GM12878 (cell line): ENCODE data around the gene AUNIP.

Experiments used
- JUND ChIP-seq: IDR thresholded peaks from 2 replicates; pipeline ENCODE4 v1.6.1; 2012; ENCODE audit warnings: low read depth, mild to moderate bottlenecking, low read length, improper control_type of control experiment, moderate library complexity
- POLR2A ChIP-seq: IDR thresholded peaks from 2 replicates; pipeline ENCODE4 v1.6.1; 2011; ENCODE audit warnings: low read depth, mild to moderate bottlenecking, low read length
- TCF7 ChIP-seq: IDR thresholded peaks from 2 replicates; pipeline ENCODE4 v1.6.1; 2014; ENCODE audit warnings: antibody characterized with exemption, borderline replicate concordance
- TF ChIP-seq, protein P1 (sequence below), 3 experiments: IDR thresholded peaks in 2 of 3; conservative IDR thresholded peaks in 1 of 3; 2 replicates each; pipeline ENCODE4 v1.5.1; 2011; ENCODE audit warnings: low read depth in 3 of 3, low read length in 3 of 3, mild to moderate bottlenecking in 3 of 3, control low read depth in 2 of 3, moderate library complexity in 2 of 3, inconsistent platforms in 1 of 3, mixed read lengths in 1 of 3; ENCODE audit not compliant: control insufficient read depth in 2 of 3, insufficient read depth in 1 of 3; ENCODE audit errors: extremely low read depth in 1 of 3

GRCh38 chr1:25795946-25796810 lies 63.1 kb downstream of the AUNIP start:
- TF ChIP-seq TCF7 (no peak), POLR2A (no peak), JUND (no peak)
- TF ChIP-seq, protein P1, sequence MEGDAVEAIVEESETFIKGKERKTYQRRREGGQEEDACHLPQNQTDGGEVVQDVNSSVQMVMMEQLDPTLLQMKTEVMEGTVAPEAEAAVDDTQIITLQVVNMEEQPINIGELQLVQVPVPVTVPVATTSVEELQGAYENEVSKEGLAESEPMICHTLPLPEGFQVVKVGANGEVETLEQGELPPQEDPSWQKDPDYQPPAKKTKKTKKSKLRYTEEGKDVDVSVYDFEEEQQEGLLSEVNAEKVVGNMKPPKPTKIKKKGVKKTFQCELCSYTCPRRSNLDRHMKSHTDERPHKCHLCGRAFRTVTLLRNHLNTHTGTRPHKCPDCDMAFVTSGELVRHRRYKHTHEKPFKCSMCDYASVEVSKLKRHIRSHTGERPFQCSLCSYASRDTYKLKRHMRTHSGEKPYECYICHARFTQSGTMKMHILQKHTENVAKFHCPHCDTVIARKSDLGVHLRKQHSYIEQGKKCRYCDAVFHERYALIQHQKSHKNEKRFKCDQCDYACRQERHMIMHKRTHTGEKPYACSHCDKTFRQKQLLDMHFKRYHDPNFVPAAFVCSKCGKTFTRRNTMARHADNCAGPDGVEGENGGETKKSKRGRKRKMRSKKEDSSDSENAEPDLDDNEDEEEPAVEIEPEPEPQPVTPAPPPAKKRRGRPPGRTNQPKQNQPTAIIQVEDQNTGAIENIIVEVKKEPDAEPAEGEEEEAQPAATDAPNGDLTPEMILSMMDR (IDR thresholded peaks at IDR 0.05 in 2 of 3, conservative IDR thresholded peaks at IDR 0.05 in 1 of 3; ENCODE audit: control insufficient read depth in 2 of 3, extremely low read depth in 1 of 3, insufficient read depth in 1 of 3, low read depth in 3 of 3, low read length in 3 of 3), result no peak
